Measurements from ENCODE around the gene RAPSN.
A peak's percentile ranks its signal among the peaks of the same experiment; 100 is the strongest.

RAPSN gene

GRCh38 chr11:47409440-47410369, 39.2 kb downstream of the RAPSN start:
- DNase-seq (ENCODE audit: low read depth in 2 of 2, low spot score in 1 of 2) = no peak

- no peak for DNase-seq (ENCODE audit: low read depth in 2 of 2, low spot score in 1 of 2)
Measured at GRCh38 chr11:47408598-47409439, 40.1 kb downstream of the RAPSN start.

GRCh38 chr11:47407746-47408590, 41.0 kb downstream of the RAPSN start, which contains the start of gene SLC39A13:
TSS of gene SLC39A13 (plus strand) at chr11:47408590. CDS start at chr11:47410095, 1,505 bp downstream.
- DNase-seq (ENCODE audit: low read depth in 2 of 2, low spot score in 1 of 2) = peak; percentile 74 to 84

GRCh38 chr11:47406896-47407745, 41.8 kb downstream of the RAPSN start:
- DNase-seq (ENCODE audit: low read depth in 2 of 2, low spot score in 1 of 2) = no peak

- DNase-seq (ENCODE audit: low read depth in 2 of 2, low spot score in 1 of 2) = no peak
Measured at GRCh38 chr11:47403571-47403970, 45.4 kb downstream of the RAPSN start.

- DNase-seq (ENCODE audit: low read depth in 2 of 2, low spot score in 1 of 2) = no peak
Measured at GRCh38 chr11:47403135-47403534, 45.8 kb downstream of the RAPSN start.

- DNase-seq (ENCODE audit: low read depth in 2 of 2, low spot score in 1 of 2) = no peak
Measured at GRCh38 chr11:47400768-47401279, 48.1 kb downstream of the RAPSN start.

- DNase-seq (ENCODE audit: low read depth in 2 of 2, low spot score in 1 of 2) = peak in 1 of 2 donors; percentile 26
Measured at GRCh38 chr11:47399860-47400767, 48.8 kb downstream of the RAPSN start.

GRCh38 chr11:47398551-47398950, 50.4 kb downstream of the RAPSN start:
- no peak for DNase-seq (ENCODE audit: low read depth in 2 of 2, low spot score in 1 of 2)

GRCh38 chr11:47398011-47398410, 50.9 kb downstream of the RAPSN start:
- DNase-seq (ENCODE audit: low read depth in 2 of 2, low spot score in 1 of 2) = no peak

GRCh38 chr11:47396049-47396320, 53.0 kb downstream of the RAPSN start:
- no peak for DNase-seq (ENCODE audit: low read depth in 2 of 2, low spot score in 1 of 2)

GRCh38 chr11:47395223-47396048, 53.5 kb downstream of the RAPSN start:
- DNase-seq (ENCODE audit: low read depth in 2 of 2, low spot score in 1 of 2) = no peak

- DNase-seq (ENCODE audit: low read depth in 2 of 2, low spot score in 1 of 2) = peak in 1 of 2 donors; percentile 24
Measured at GRCh38 chr11:47394322-47395222, 54.4 kb downstream of the RAPSN start.

- DNase-seq (ENCODE audit: low read depth in 2 of 2, low spot score in 1 of 2) = no peak
Measured at GRCh38 chr11:47394050-47394321, 55.0 kb downstream of the RAPSN start.

GRCh38 chr11:47393163-47394049, 55.5 kb downstream of the RAPSN start:
- DNase-seq (ENCODE audit: low read depth in 2 of 2, low spot score in 1 of 2) = no peak

- DNase-seq (ENCODE audit: low read depth in 2 of 2, low spot score in 1 of 2) = no peak
Measured at GRCh38 chr11:47392546-47393162, 56.3 kb downstream of the RAPSN start.

All from stimulated activated CD8-positive, alpha-beta memory T cell treated with anti-CD3 and anti-CD28 coated beads, Interleukin-4, amount 100 ng/mL, for 4 hours (primary cell).